ENCODE data around the gene TEX10.

TEX10 gene

DNA sequence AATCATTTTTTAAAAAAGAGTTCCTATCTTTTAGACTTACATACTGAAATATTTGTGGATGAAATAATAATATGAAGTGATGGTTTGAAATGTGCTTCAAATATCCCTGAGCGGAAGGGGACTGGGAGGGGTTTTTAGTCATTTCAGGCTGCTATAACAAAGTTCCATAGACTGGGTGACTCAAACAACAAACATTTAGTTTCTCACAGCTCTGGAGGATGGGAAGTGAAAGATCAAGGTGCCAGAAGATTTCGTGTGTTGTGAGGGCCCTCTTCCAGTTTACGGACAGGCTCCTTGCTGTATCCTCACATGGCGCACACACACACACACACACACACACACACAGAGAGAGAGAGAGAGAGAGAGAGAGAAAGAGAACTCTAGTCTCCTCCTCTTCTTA is 27.1 kb upstream of the TEX10 start:
- H3K27ac ChIP-seq: no peak overlapping the region
- TF ChIP-seq, protein P1, sequence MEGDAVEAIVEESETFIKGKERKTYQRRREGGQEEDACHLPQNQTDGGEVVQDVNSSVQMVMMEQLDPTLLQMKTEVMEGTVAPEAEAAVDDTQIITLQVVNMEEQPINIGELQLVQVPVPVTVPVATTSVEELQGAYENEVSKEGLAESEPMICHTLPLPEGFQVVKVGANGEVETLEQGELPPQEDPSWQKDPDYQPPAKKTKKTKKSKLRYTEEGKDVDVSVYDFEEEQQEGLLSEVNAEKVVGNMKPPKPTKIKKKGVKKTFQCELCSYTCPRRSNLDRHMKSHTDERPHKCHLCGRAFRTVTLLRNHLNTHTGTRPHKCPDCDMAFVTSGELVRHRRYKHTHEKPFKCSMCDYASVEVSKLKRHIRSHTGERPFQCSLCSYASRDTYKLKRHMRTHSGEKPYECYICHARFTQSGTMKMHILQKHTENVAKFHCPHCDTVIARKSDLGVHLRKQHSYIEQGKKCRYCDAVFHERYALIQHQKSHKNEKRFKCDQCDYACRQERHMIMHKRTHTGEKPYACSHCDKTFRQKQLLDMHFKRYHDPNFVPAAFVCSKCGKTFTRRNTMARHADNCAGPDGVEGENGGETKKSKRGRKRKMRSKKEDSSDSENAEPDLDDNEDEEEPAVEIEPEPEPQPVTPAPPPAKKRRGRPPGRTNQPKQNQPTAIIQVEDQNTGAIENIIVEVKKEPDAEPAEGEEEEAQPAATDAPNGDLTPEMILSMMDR (conservative IDR thresholded peaks at IDR 0.05): no peak
- no peak for TF ChIP-seq ZFX (IDR thresholded peaks at IDR 0.05)

GRCh38 chr9:100377015-100377414 is 24.3 kb upstream of the TEX10 start:
- TF ChIP-seq ZFX (IDR thresholded peaks at IDR 0.05): no peak
- TF ChIP-seq, protein P1 (conservative IDR thresholded peaks at IDR 0.05): no peak

GRCh38 chr9:100375658-100376057 is 22.9 kb upstream of the TEX10 start:
- TF ChIP-seq, protein P1 (conservative IDR thresholded peaks at IDR 0.05): no peak
- TF ChIP-seq ZFX (IDR thresholded peaks at IDR 0.05): no peak
- no peak overlapping the region for H3K27ac ChIP-seq

More at GRCh38 chr9:100377015-100377414, 24.3 kb upstream of the TEX10 start:
- no peak overlapping the region for H3K27ac ChIP-seq

DNA sequence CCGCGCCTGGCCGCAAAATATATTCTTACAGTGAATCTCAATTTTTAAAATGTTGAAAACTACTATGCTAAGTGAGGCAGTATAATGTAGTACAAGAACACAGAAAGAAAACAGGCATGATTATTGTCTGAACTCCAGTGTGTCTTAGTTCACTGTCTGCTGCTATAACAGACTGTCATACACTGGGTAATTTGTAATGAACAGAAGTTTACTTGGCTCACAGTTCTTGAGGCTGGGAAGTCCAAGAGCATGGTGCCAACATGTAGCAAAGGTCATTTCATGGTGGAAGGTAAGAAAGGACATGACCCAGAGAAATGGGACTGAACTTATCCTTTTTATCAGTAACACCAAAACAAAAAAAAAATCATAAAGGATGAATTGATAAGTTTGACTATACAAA is 19.9 kb upstream of the TEX10 start:
- H3K27ac ChIP-seq: no peak overlapping the region
- no peak for TF ChIP-seq ZFX (IDR thresholded peaks at IDR 0.05)
- TF ChIP-seq, protein P1 (conservative IDR thresholded peaks at IDR 0.05): no peak

- TF ChIP-seq ZFX (IDR thresholded peaks at IDR 0.05): no peak
- TF ChIP-seq, protein P1 (conservative IDR thresholded peaks at IDR 0.05): peak; percentile 12; the same call in 1 of the 2 replicates
- H3K27ac ChIP-seq: no peak overlapping the region
Observed at GRCh38 chr9:100370064-100370723, 17.5 kb upstream of the TEX10 start.

DNA sequence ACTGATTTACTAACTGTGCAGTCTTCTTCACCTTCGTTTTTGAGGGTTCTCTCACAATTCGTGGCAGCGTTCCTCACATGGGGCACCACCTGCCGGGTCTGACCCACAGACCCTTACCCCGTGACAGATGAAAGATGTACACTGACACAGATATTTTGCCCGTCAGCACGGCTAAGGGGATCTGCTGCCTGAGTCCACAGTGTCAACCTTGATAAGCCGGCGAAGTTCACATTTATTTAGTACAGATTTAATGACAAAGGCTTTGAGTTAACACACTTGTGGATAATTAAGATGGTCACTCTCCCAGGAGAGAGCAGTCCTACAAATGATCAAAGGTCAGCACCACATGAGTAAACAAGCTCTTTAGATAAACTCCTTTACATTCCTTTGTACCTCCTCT is 15.9 kb upstream of the TEX10 start:
- H3K27ac ChIP-seq: no peak overlapping the region
- TF ChIP-seq, protein P1 (conservative IDR thresholded peaks at IDR 0.05): no peak
- TF ChIP-seq ZFX (IDR thresholded peaks at IDR 0.05): no peak

- no peak overlapping the region for H3K27ac ChIP-seq
- TF ChIP-seq, protein P1 (conservative IDR thresholded peaks at IDR 0.05): no peak
- no peak for TF ChIP-seq ZFX (IDR thresholded peaks at IDR 0.05)
Observed at GRCh38 chr9:100366121-100366520, 13.4 kb upstream of the TEX10 start.

All from C4-2B (cell line).